Liver (tissue), 9 donors: ENCODE data around the gene RYR3. TPM values are rescaled to one million over a fixed set of nuclear protein-coding genes. Genes with fewer than 3 reads are reported as not detected.

Experiments
- DNase-seq: peaks from one replicate; pipeline ENCODE4 v3.0.0-alpha.2; 2017; ENCODE audit warnings: low spot score
- H3K27ac ChIP-seq, 2 donors: one replicate each; pipeline ENCODE4 v1.7.0; 2013; ENCODE audit warnings: inconsistent platforms in 2 of 2, low read length in 2 of 2, control low read depth in 1 of 2, low read depth in 1 of 2, mild to moderate bottlenecking in 1 of 2
- H3K27me3 ChIP-seq, 4 donors: one replicate each; pipeline versions ENCODE4 v1.6.1 to v1.7.0; 2013; ENCODE audit warnings: low read length in 3 of 4, inconsistent platforms in 1 of 4, mild to moderate bottlenecking in 1 of 4, moderate library complexity in 1 of 4; ENCODE audit not compliant: control insufficient read depth in 4 of 4, insufficient read depth in 4 of 4
- H3K36me3 ChIP-seq, 4 donors: one replicate each; pipeline versions ENCODE4 v1.6.1 to v1.7.0; 2013; ENCODE audit warnings: low read length in 3 of 4, mild to moderate bottlenecking in 3 of 4, low read depth in 1 of 4, moderate library complexity in 1 of 4; ENCODE audit not compliant: control insufficient read depth in 4 of 4, insufficient read depth in 3 of 4
- H3K4me1 ChIP-seq, 4 donors: one replicate each; pipeline versions ENCODE4 v1.6.1 to v1.7.0; 2013; ENCODE audit warnings: low read length in 3 of 4, mild to moderate bottlenecking in 3 of 4, moderate library complexity in 1 of 4; ENCODE audit not compliant: control insufficient read depth in 4 of 4, insufficient read depth in 4 of 4
- H3K4me3 ChIP-seq, 3 donors: one replicate each; pipeline versions ENCODE4 v1.6.1 to v1.7.0; 2013; ENCODE audit warnings: low read length in 3 of 3, control low read depth in 1 of 3, low read depth in 1 of 3, mild to moderate bottlenecking in 1 of 3
- H3K9ac ChIP-seq, 2 donors: one replicate each; pipeline ENCODE4 v1.7.0; 2013; ENCODE audit warnings: low read length in 2 of 2, mild to moderate bottlenecking in 2 of 2, moderate library complexity in 2 of 2, control low read depth in 1 of 2, low read depth in 1 of 2
- H3K9me3 ChIP-seq, 4 donors: one replicate each; pipeline versions ENCODE4 v1.6.1 to v1.7.0; 2013; ENCODE audit warnings: low read length in 3 of 4; ENCODE audit not compliant: control insufficient read depth in 4 of 4
- ATF3 ChIP-seq: IDR thresholded peaks from 2 replicates; pipeline ENCODE4 v1.6.1; 2016; ENCODE audit warnings: antibody characterized with exemption
- CTCF ChIP-seq: fragments of 150-350 bp; IDR thresholded peaks from 2 replicates; pipeline ENCODE4 v1.5.1; 2017; ENCODE audit warnings: improper control_type of control experiment, low read depth, low read length; ENCODE audit not compliant: missing input control
- EGR1 ChIP-seq, 2 donors: IDR thresholded peaks; 2 replicates each; pipeline ENCODE4 v1.6.1; 2016 to 2018; ENCODE audit warnings: antibody characterized with exemption in 2 of 2, low read depth in 2 of 2
- FOXA1 ChIP-seq: IDR thresholded peaks from 2 replicates; pipeline ENCODE4 v1.6.1; 2016; ENCODE audit warnings: antibody characterized with exemption
- FOXA2 ChIP-seq: IDR thresholded peaks from 2 replicates; pipeline ENCODE4 v1.6.1; 2016; ENCODE audit warnings: antibody characterized with exemption
- GABPA ChIP-seq, 2 donors: IDR thresholded peaks in 1 of 2; conservative IDR thresholded peaks in 1 of 2; 2 replicates each; pipeline ENCODE4 v1.6.1; 2016; ENCODE audit warnings: antibody characterized with exemption in 2 of 2, mild to moderate bottlenecking in 1 of 2, moderate library complexity in 1 of 2
- HNF4A ChIP-seq, 2 donors: conservative IDR thresholded peaks; 2 replicates each; pipeline ENCODE4 v1.6.1; 2016; ENCODE audit warnings: antibody characterized with exemption in 2 of 2, mild to moderate bottlenecking in 2 of 2
- HNF4G ChIP-seq: IDR thresholded peaks from 2 replicates; pipeline ENCODE4 v1.6.1; 2016; ENCODE audit warnings: antibody characterized with exemption
- JUND ChIP-seq, 2 donors: IDR thresholded peaks; 2 replicates each; pipeline ENCODE4 v1.6.1; 2016; ENCODE audit warnings: antibody characterized with exemption in 2 of 2
- MAX ChIP-seq: IDR thresholded peaks from 2 replicates; pipeline ENCODE4 v1.6.1; 2016; ENCODE audit warnings: antibody characterized with exemption
- NR2F2 ChIP-seq: IDR thresholded peaks from 2 replicates; pipeline ENCODE4 v1.6.1; 2016; ENCODE audit warnings: antibody characterized with exemption
- RAD21 ChIP-seq, 2 donors: IDR thresholded peaks; 2 replicates each; pipeline ENCODE4 v1.6.1; 2016; ENCODE audit warnings: antibody characterized with exemption in 2 of 2, mild to moderate bottlenecking in 2 of 2
- REST ChIP-seq: IDR thresholded peaks from 2 replicates; pipeline ENCODE4 v1.6.1; 2016; ENCODE audit warnings: antibody characterized with exemption, mild to moderate bottlenecking
- RXRA ChIP-seq, 2 donors: IDR thresholded peaks; 2 replicates each; pipeline ENCODE4 v1.6.1; 2017 to 2018; ENCODE audit warnings: antibody characterized with exemption in 2 of 2, mild to moderate bottlenecking in 1 of 2
- SP1 ChIP-seq: IDR thresholded peaks from 2 replicates; pipeline ENCODE4 v1.6.1; 2018; ENCODE audit warnings: antibody characterized with exemption, mild to moderate bottlenecking
- TAF1 ChIP-seq: conservative IDR thresholded peaks from 2 replicates; pipeline ENCODE4 v1.6.1; 2016; ENCODE audit warnings: antibody characterized with exemption, mild to moderate bottlenecking
- YY1 ChIP-seq: IDR thresholded peaks from 2 replicates; pipeline ENCODE4 v1.6.1; 2016; ENCODE audit warnings: antibody characterized with exemption, mild to moderate bottlenecking
- ZBTB33 ChIP-seq: IDR thresholded peaks from 2 replicates; pipeline ENCODE4 v1.6.1; 2016; ENCODE audit warnings: antibody characterized with exemption
- WGBS: extraction: QIAGEN DNeasy Blood & Tissue Kit; methylation state at CpG from one replicate; pipeline ENCODE4 v1.1.7; 2013; 5-methylcytosine and 5-hydroxymethylcytosine counted together
- polyA plus RNA-seq, 2 donors: library from polyadenylated mRNA; stranded (reverse) in 1 of 2; unstranded in 1 of 2; fragments of 200-250 nt in 1 of 2; fragments of >200 nt in 1 of 2; fragmentation: Nextera tagmentation in 1 of 2; extraction: Ambion mirVana in 1 of 2; gene quantifications; one replicate each; pipeline versions ENCODE4 v1.2.1 to v1.2.3, GENCODE V29; 2013 to 2015
- total RNA-seq, 2 donors: library from RNA; depleted of rRNA; stranded (reverse); fragments of >200 nt; gene quantifications; one replicate each; pipeline ENCODE4 v1.2.3, GENCODE V29; 2014
- donor health status: healthy.
- donor health status: healthy.
- donor health status: healthy.
- donor health status: healthy.
- donor health status: healthy.

Gene RYR3
- total and polyA plus RNA-seq, 4 donors: 0.01 to 1.1 (median 0.22) TPM

- TF ChIP-seq RAD21 (IDR thresholded peaks at IDR 0.05): no peak
- no peak for TF ChIP-seq SP1
- no peak for TF ChIP-seq FOXA2
- TF ChIP-seq YY1: no peak
- no peak for TF ChIP-seq REST
- TF ChIP-seq ZBTB33: no peak
- TF ChIP-seq HNF4A (conservative IDR thresholded peaks at IDR 0.05): no peak
- TF ChIP-seq TAF1: no peak
- no peak for TF ChIP-seq MAX
- no peak for TF ChIP-seq JUND (IDR thresholded peaks at IDR 0.05)
- TF ChIP-seq EGR1 (IDR thresholded peaks at IDR 0.05; ENCODE audit: low read depth in 2 of 2): no peak
- no peak for TF ChIP-seq CTCF
- TF ChIP-seq RXRA (IDR thresholded peaks at IDR 0.05): no peak
- TF ChIP-seq GABPA (IDR thresholded peaks at IDR 0.05 in 1 of 2, conservative IDR thresholded peaks at IDR 0.05 in 1 of 2): no peak
- no peak for TF ChIP-seq ATF3
- TF ChIP-seq NR2F2: no peak
- no peak for TF ChIP-seq FOXA1
- TF ChIP-seq HNF4G: no peak
- H3K9me3 ChIP-seq: no peaks in the 10 kb centered on the region
- no peaks in the 10 kb centered on the region for H3K4me1 ChIP-seq
- H3K9ac ChIP-seq: no peak overlapping the region
- no peak overlapping the region for H3K4me3 ChIP-seq
- peaks cover 0 to 2% (median 0%) of the 10 kb centered on the region in 4 donors for H3K27me3 ChIP-seq
- DNase-seq: no peak
- H3K27ac ChIP-seq: no peak overlapping the region
- WGBS: 91% methylated on average over 16 of the region's 16 CpGs
- no peaks in the 10 kb centered on the region for H3K36me3 ChIP-seq
Observed at GRCh38 chr15:33660151-33660550, 349.4 kb downstream of the RYR3 start.
